Astrocyte (in vitro differentiated cells and primary cell): Measurements from ENCODE around the gene CDK16.

ENCODE experiments used
- CTCF ChIP-seq: IDR thresholded peaks from 2 replicates; pipeline ENCODE4 v1.5.1; 2011; ENCODE audit warnings: low read depth, mild to moderate bottlenecking, inconsistent platforms, low read length, moderate library complexity; ENCODE audit not compliant: insufficient read depth
- EZH2 ChIP-seq: IDR thresholded peaks from 2 replicates; pipeline ENCODE4 v1.6.1; 2012; ENCODE audit warnings: mild to moderate bottlenecking, low read length, inconsistent platforms; ENCODE audit not compliant: insufficient read depth

- no peak for TF ChIP-seq CTCF
- TF ChIP-seq EZH2 = no peak
These were observed 3.3 kb downstream of the CDK16 start for GRCh38 chrX:47221756-47222155.
